B cell (primary cell): Measurements from ENCODE around the gene RNF212.

Experiments used
- CTCF ChIP-seq: fragments of 200-600 bp; IDR thresholded peaks from one replicate; pipeline ENCODE4 v1.8.0; 2022; ENCODE audit warnings: antibody characterized with exemption, mild to moderate bottlenecking
- EZH2 ChIP-seq: IDR thresholded peaks from 2 replicates; pipeline ENCODE4 v1.6.1; 2012; ENCODE audit warnings: borderline replicate concordance, low read depth, mild to moderate bottlenecking, moderate library complexity, low read length; ENCODE audit not compliant: insufficient read depth, poor library complexity, severe bottlenecking

- TF ChIP-seq CTCF (no peak), EZH2 (no peak)
These were observed 33.6 kb downstream of the RNF212 start for GRCh38 chr4:1079711-1080265.
